Activated B cell treated with CpG ODN at 0.5 μM for 24 hours (primary cell): ENCODE measurements around the gene BCOR. TPM values are rescaled to one million over a fixed set of nuclear protein-coding genes. Genes with fewer than 3 reads are reported as not detected.
A peak's percentile ranks its signal among the peaks of the same experiment; 100 is the strongest.

Experiments
- ATAC-seq: fragments of 200-7000 bp; cut with Tn5 transposase; one replicate; pipeline ENCODE4 v1.10.0; 2021; ENCODE audit warnings: low read depth, mild to moderate bottlenecking, moderate library complexity
- CTCF ChIA-PET: fragments of 350-600 bp; sonication (Branson Sonifier 250); formaldehyde crosslinking; loops from one replicate; lab custom pipeline; 2021; ENCODE audit warnings: antibody characterized with exemption; lab: Charles Lee
- POLR2A ChIA-PET: fragments of 350-600 bp; sonication (Branson Sonifier 250); formaldehyde crosslinking; loops from one replicate; lab custom pipeline; 2021; ENCODE audit warnings: antibody characterized with exemption; lab: Charles Lee
- DNase-seq: peaks from one replicate; pipeline ENCODE4 v3.0.0; 2022
- H3K27ac Mint-ChIP-seq: one replicate; pipeline ENCODE4 v1.8.0; 2020; ENCODE audit warnings: mixed read lengths
- H3K27me3 Mint-ChIP-seq: one replicate; pipeline ENCODE4 v1.8.0; 2021; ENCODE audit warnings: mixed read lengths
- H3K36me3 Mint-ChIP-seq: one replicate; pipeline ENCODE4 v1.8.0; 2021; ENCODE audit warnings: low read depth, mixed read lengths
- H3K4me1 Mint-ChIP-seq: one replicate; pipeline ENCODE4 v1.8.0; 2021; ENCODE audit warnings: mixed read lengths
- H3K4me3 Mint-ChIP-seq: one replicate; pipeline ENCODE4 v1.8.0; 2020; ENCODE audit warnings: mild to moderate bottlenecking, mixed read lengths
- H3K9me3 Mint-ChIP-seq: one replicate; pipeline ENCODE4 v1.8.0; 2020; ENCODE audit warnings: mixed read lengths
- CTCF ChIP-seq: fragments of 200-600 bp; IDR thresholded peaks from one replicate; pipeline ENCODE4 v1.8.0; 2022; ENCODE audit warnings: antibody characterized with exemption, mild to moderate bottlenecking
- intact Hi-C: fragments of 100-400 bp; cut with micrococcal nuclease; formaldehyde crosslinking; loops from one replicate; pipeline ENCODE4 v1.15.1; 2024
- total RNA-seq: library from RNA; stranded (reverse); gene quantifications from 2 replicates; pipeline ENCODE4 v1.2.3, GENCODE V29; 2022

BCOR gene
- total RNA-seq, 1 donor from 2014 or later = 59.3 TPM

- ChIA-PET CTCF (no interaction called here), POLR2A (interaction anchor here (0.7 to 1.6 kb wide), 2 partner anchors 23 to 28 kb away, joined by 3 to 5 read pairs; no protein-coding TSS in a partner anchor)
- Mint-ChIP-seq H3K9me3 (no peaks in the 10 kb centered on the region), H3K4me3 (no peak overlapping the region), H3K27me3 (no peaks in the 10 kb centered on the region), H3K4me1 (peaks cover 7% of the 10 kb centered on the region), H3K27ac (no peak overlapping the region), H3K36me3 (no peaks in the 10 kb centered on the region)
- intact Hi-C loops = no loop called here
- no peak for TF ChIP-seq CTCF
- DNase-seq (no peak), ATAC-seq (peak; percentile 47)
Measured at GRCh38 chrX:40127052-40127451, 29.3 kb upstream of the BCOR start.

- Mint-ChIP-seq H3K27me3 (no peaks in the 10 kb centered on the region), H3K4me3 (no peak overlapping the region), H3K36me3 (no peaks in the 10 kb centered on the region), H3K9me3 (no peaks in the 10 kb centered on the region), H3K27ac (no peak overlapping the region), H3K4me1 (peaks cover 17% of the 10 kb centered on the region)
- CTCF ChIA-PET = no interaction called here
- POLR2A ChIA-PET = no interaction called here
- intact Hi-C loops = no loop called here
- DNase-seq = no peak
- ATAC-seq = no peak
- TF ChIP-seq CTCF = no peak
Measured at GRCh38 chrX:40122487-40122886, 24.7 kb upstream of the BCOR start.

- CTCF ChIA-PET = no interaction called here
- intact Hi-C loops = no loop called here
- no peaks in the 10 kb centered on the region for H3K36me3 Mint-ChIP-seq
- peaks cover 11% of the 10 kb centered on the region for H3K4me1 Mint-ChIP-seq
- DNase-seq (no peak), ATAC-seq (no peak)
- POLR2A ChIA-PET = no interaction called here
- TF ChIP-seq CTCF = no peak
- no peaks in the 10 kb centered on the region for H3K27me3 Mint-ChIP-seq
- H3K4me3 Mint-ChIP-seq = no peak overlapping the region
- H3K9me3 Mint-ChIP-seq = no peaks in the 10 kb centered on the region
- no peak overlapping the region for H3K27ac Mint-ChIP-seq
Measured at GRCh38 chrX:40121618-40122017, 23.9 kb upstream of the BCOR start.

GRCh38 chrX:40120838-40121580 is 23.3 kb upstream of the BCOR start:
- POLR2A ChIA-PET = no interaction called here
- Mint-ChIP-seq H3K27ac (no peak overlapping the region), H3K9me3 (no peaks in the 10 kb centered on the region), H3K27me3 (no peaks in the 10 kb centered on the region), H3K4me1 (peaks cover 11% of the 10 kb centered on the region), H3K36me3 (no peaks in the 10 kb centered on the region), H3K4me3 (no peak overlapping the region)
- DNase-seq (no peak), ATAC-seq (peak; percentile 65)
- CTCF ChIA-PET = no interaction called here
- intact Hi-C loops = no loop called here
- no peak for TF ChIP-seq CTCF

GRCh38 chrX:40117715-40118285 is 20.0 kb upstream of the BCOR start:
- intact Hi-C loops = no loop called here
- CTCF ChIA-PET = no interaction called here
- ATAC-seq = no peak
- Mint-ChIP-seq H3K27me3 (no peaks in the 10 kb centered on the region), H3K4me3 (no peak overlapping the region), H3K27ac (no peak overlapping the region), H3K4me1 (peaks cover 9% of the 10 kb centered on the region), H3K36me3 (no peaks in the 10 kb centered on the region), H3K9me3 (no peaks in the 10 kb centered on the region)
- POLR2A ChIA-PET = no interaction called here
- TF ChIP-seq CTCF = no peak
- DNase-seq = no peak
